GM18870 (cell line): ENCODE measurements around the gene CHKA.

ENCODE experiments used
- ATAC-seq: cut with Tn5 transposase; IDR thresholded peaks from one replicate; pipeline ENCODE4 v1.9.1; 2021; ENCODE audit warnings: moderate library complexity; ENCODE audit not compliant: unreplicated experiment

Gene CHKA

GRCh38 chr11:68036717-68037239 is 84.4 kb downstream of the CHKA start:
- no peak for ATAC-seq

GRCh38 chr11:68036141-68036716 is 85.0 kb downstream of the CHKA start:
- ATAC-seq, result no peak

- no peak for ATAC-seq
Measured at GRCh38 chr11:68035266-68035876, 85.8 kb downstream of the CHKA start.

GRCh38 chr11:68033708-68034045 is 87.5 kb downstream of the CHKA start:
- no peak for ATAC-seq

- ATAC-seq, result no peak
Measured at GRCh38 chr11:68032997-68033707, 88.0 kb downstream of the CHKA start.

- no peak for ATAC-seq
Measured at GRCh38 chr11:68032003-68032402, 89.2 kb downstream of the CHKA start.

GRCh38 chr11:68031144-68031464 is 90.1 kb downstream of the CHKA start:
- no peak for ATAC-seq

- ATAC-seq, result peak; percentile 96
Measured at GRCh38 chr11:68030318-68031143, 90.7 kb downstream of the CHKA start, which contains the start of gene NDUFS8. Gene NDUFS8 (plus strand): TSS chr11:68030681. CDS start chr11:68032152, 1,471 bp downstream.

GRCh38 chr11:68028802-68029545 is 92.2 kb downstream of the CHKA start:
- ATAC-seq, result no peak

- ATAC-seq, result no peak
Measured at GRCh38 chr11:68027667-68028066, 93.5 kb downstream of the CHKA start.

- ATAC-seq, result no peak
Measured at GRCh38 chr11:68026391-68027105, 94.6 kb downstream of the CHKA start.

- ATAC-seq, result no peak
Measured at GRCh38 chr11:68025047-68025446, 96.1 kb downstream of the CHKA start.

- no peak for ATAC-seq
Measured at GRCh38 chr11:68024508-68024907, 96.7 kb downstream of the CHKA start.

GRCh38 chr11:68022531-68022930 is 98.7 kb downstream of the CHKA start:
- ATAC-seq, result no peak

GRCh38 chr11:68021167-68021787 is 99.9 kb downstream of the CHKA start:
- ATAC-seq, result no peak

- no peak for ATAC-seq
Measured at GRCh38 chr11:68020575-68020974, 100.6 kb downstream of the CHKA start.

GRCh38 chr11:68019486-68019885 is 101.7 kb downstream of the CHKA start:
- ATAC-seq, result no peak

- ATAC-seq, result no peak
Measured at GRCh38 chr11:68018730-68019190, 102.4 kb downstream of the CHKA start.

- ATAC-seq, result no peak
Measured at GRCh38 chr11:68017980-68018729, 103.0 kb downstream of the CHKA start.
